Bronchial epithelial cell (primary cell): Measurements from ENCODE around the gene FAM171A1. TPM values are rescaled to one million over a fixed set of nuclear protein-coding genes. Genes with fewer than 3 reads are reported as not detected.

ENCODE experiments used
- DNase-seq: peaks from one replicate; pipeline ENCODE4 v3.0.0-alpha.2; 2010; ENCODE audit warnings: low read depth
- FAIRE-seq: peaks from 2 replicates; lab custom pipeline; 2011; peaks lifted over from hg19 to GRCh38; lab: Jason Lieb, UNC
- H3K27me3 ChIP-seq: 2 replicates; pipeline ENCODE4 v1.5.1; 2011; ENCODE audit warnings: low read length; ENCODE audit not compliant: control insufficient read depth, insufficient read depth
- H3K36me3 ChIP-seq: 2 replicates; pipeline ENCODE4 v1.5.1; 2011; ENCODE audit warnings: low read length; ENCODE audit not compliant: control insufficient read depth, insufficient read depth
- H3K4me3 ChIP-seq: 2 replicates; pipeline ENCODE4 v1.5.1; 2011; ENCODE audit warnings: mild to moderate bottlenecking, low read depth, low read length, control low read depth
- CTCF ChIP-seq: IDR thresholded peaks from 2 replicates; pipeline ENCODE4 v1.5.1; 2011; ENCODE audit warnings: mild to moderate bottlenecking, moderate library complexity, low read length, control low read depth, inconsistent platforms; ENCODE audit not compliant: insufficient read depth, severe bottlenecking
- total RNA-seq: library from RNA; depleted of rRNA; stranded (reverse); fragments of >200 nt; gene quantifications from 2 replicates; pipeline ENCODE4 v1.2.1, GENCODE V29; 2014

The FAM171A1 gene
- total RNA-seq, 1 donor from 2014 or later = 2.6 TPM

DNA sequence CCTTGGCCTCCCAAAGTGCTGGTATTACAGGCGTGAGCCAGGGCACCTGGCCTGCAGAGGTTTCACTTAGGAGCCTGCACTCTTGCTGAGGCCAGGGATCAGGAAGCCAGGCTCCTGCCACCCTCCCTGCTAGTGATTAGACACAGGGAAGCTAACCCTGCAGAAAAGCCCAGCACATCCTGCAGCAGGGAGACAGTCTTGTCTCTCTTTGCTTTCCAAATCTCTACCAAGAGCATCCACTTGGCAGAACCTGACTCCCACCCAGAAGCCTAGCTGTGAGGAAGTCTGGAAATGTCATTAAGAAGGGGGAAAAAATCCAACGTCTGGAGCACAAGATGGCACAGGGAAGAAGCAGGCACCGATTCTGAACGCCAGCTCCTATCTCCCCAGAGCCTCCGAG is 8.0 kb upstream of the FAM171A1 start:
- Histone ChIP-seq H3K36me3 (no peaks in the 10 kb centered on the region), H3K4me3 (no peak overlapping the region), H3K27me3 (no peaks in the 10 kb centered on the region)
- no peak for FAIRE-seq
- no peak for DNase-seq
- TF ChIP-seq CTCF = no peak

GRCh38 chr10:15378569-15378968 is 7.5 kb upstream of the FAM171A1 start:
- H3K4me3 ChIP-seq = no peak overlapping the region
- no peak for DNase-seq
- no peak for TF ChIP-seq CTCF
- no peaks in the 10 kb centered on the region for H3K36me3 ChIP-seq
- FAIRE-seq = no peak
- no peaks in the 10 kb centered on the region for H3K27me3 ChIP-seq

DNA sequence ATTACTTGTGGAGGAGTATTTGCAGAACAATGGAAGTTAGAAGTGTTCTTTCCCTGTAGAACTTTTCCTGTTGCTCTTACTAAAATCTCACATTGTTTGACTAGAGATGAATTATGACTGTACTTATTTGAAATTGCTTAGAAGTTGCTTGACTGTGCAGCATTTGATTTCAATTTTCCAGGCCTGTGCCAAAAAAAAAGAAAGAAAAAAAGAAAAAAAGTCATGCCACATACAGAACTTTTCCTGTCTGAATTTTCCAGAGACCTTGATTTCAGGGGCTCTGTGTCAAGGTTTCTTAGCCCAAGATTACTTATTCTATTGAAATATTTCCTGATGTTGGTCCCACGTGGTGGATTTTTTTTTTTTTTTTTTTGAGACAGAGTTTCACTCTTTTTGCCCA is 3.5 kb upstream of the FAM171A1 start:
- FAIRE-seq = no peak
- Histone ChIP-seq H3K36me3 (no peaks in the 10 kb centered on the region), H3K4me3 (no peak overlapping the region), H3K27me3 (no peaks in the 10 kb centered on the region)
- DNase-seq = no peak
- TF ChIP-seq CTCF = no peak

DNA sequence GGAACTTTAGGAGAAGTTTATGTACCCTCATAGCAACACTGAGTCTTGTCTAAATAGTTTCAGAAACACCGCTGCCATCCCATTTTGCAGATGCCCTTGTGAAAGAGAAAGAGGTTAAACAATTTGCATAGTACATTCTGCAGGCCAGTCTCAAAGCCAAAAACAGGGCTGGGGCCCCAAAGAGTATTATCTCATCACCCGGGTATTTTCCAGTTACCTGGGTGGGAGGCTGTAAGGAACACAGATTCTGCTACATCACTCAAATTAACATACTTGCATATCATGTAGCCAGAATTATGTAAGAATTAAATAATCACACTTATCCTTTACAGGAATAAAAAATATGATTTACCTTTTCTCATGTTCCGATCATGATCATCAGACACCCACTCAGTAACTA is 3.1 kb upstream of the FAM171A1 start:
- Histone ChIP-seq H3K36me3 (no peaks in the 10 kb centered on the region), H3K4me3 (no peak overlapping the region), H3K27me3 (no peaks in the 10 kb centered on the region)
- DNase-seq (no peak), FAIRE-seq (no peak)
- no peak for TF ChIP-seq CTCF

- no peak for DNase-seq
- no peak for TF ChIP-seq CTCF
- Histone ChIP-seq H3K4me3 (no peak overlapping the region), H3K36me3 (no peaks in the 10 kb centered on the region), H3K27me3 (no peaks in the 10 kb centered on the region)
- no peak for FAIRE-seq
These were observed 2.1 kb upstream of the FAM171A1 start for GRCh38 chr10:15373199-15373598.

DNA sequence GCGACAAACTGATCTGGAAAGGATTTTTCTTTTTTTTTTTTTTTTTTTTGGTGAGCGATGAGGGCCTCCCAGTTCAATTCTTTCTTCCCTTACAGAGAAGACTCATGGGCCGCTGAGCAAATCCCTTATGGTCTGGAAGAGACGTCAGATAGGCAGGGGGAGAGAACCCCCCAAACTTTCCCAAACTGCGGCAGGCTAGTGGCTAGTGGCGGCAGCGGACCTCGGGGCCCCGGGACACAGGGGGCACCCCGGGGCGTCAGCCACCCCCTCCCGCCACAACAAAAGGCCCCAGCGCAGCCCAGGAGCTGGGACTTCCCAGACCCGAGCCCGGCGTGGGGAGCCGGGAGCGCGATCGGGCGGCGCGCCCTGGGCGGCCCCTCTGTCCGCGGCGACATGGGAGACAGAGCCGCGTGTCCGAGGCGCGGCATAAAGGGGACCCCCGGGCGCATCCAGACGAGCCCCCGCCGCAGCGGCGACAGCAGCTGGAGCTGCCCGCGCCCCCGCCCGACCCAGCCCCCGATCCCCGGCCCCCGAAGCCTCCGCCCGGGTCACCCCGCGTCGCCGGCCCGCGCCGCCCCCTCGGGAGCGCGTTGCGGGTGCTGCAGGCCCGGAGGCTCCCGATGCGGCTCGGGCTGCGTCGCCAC is 755 bp downstream of the FAM171A1 start:
- H3K4me3 ChIP-seq = peak overlapping the region; percentile 46
- FAIRE-seq (no peak), DNase-seq (no peak)
- no peak for TF ChIP-seq CTCF
- H3K36me3 ChIP-seq = no peaks in the 10 kb centered on the region
- H3K27me3 ChIP-seq = no peaks in the 10 kb centered on the region
